KMS-11 (cell line): ENCODE measurements around the gene ARHGEF10L.

Experiments used
- H2AFZ ChIP-seq: fragments of 200-600 bp; sonication (generic); 2 replicates; pipeline ENCODE4 v1.6.1; 2016; ENCODE audit warnings: antibody characterized with exemption, mixed run types, low read depth
- H3K27ac ChIP-seq: fragments of 200-600 bp; sonication (generic); 2 replicates; pipeline ENCODE4 v1.6.1; 2016; ENCODE audit warnings: mild to moderate bottlenecking, mixed run types
- H3K27me3 ChIP-seq: fragments of 200-600 bp; sonication (generic); 2 replicates; pipeline ENCODE4 v1.6.1; 2017; ENCODE audit warnings: mild to moderate bottlenecking, low read depth, mixed run types, moderate library complexity; ENCODE audit not compliant: insufficient read depth
- H3K36me3 ChIP-seq: fragments of 200-600 bp; sonication (generic); 2 replicates; pipeline ENCODE4 v1.6.1; 2017; ENCODE audit warnings: mild to moderate bottlenecking, mixed run types; ENCODE audit not compliant: insufficient read depth
- H3K4me1 ChIP-seq: fragments of 200-600 bp; sonication (generic); 2 replicates; pipeline ENCODE4 v1.6.1; 2016; ENCODE audit warnings: mild to moderate bottlenecking, low read depth, mixed run types; ENCODE audit not compliant: poor library complexity, severe bottlenecking
- H3K4me2 ChIP-seq: fragments of 200-600 bp; sonication (generic); 2 replicates; pipeline ENCODE4 v1.7.0; 2016; ENCODE audit warnings: mild to moderate bottlenecking, mixed run types
- H3K4me3 ChIP-seq: fragments of 200-600 bp; sonication (generic); IDR thresholded peaks from 2 replicates; pipeline ENCODE4 v1.6.1; 2017; ENCODE audit warnings: low read depth, low read length, mixed read lengths; ENCODE audit not compliant: insufficient read depth
- H3K79me2 ChIP-seq: fragments of 200-600 bp; sonication (generic); 2 replicates; pipeline ENCODE4 v1.6.1; 2016; ENCODE audit warnings: low read depth, mixed run types; ENCODE audit not compliant: insufficient read depth
- H3K9ac ChIP-seq: fragments of 200-600 bp; sonication (generic); 2 replicates; pipeline ENCODE4 v1.6.1; 2016; ENCODE audit warnings: mild to moderate bottlenecking, mixed run types
- H4K20me1 ChIP-seq: fragments of 200-600 bp; sonication (generic); 2 replicates; pipeline ENCODE4 v1.6.1; 2016; ENCODE audit warnings: mild to moderate bottlenecking, mixed run types; ENCODE audit not compliant: insufficient read depth
- CTCF ChIP-seq: fragments of 200-600 bp; sonication (generic); conservative IDR thresholded peaks from 2 replicates; pipeline ENCODE4 v1.6.1; 2017; ENCODE audit warnings: low read depth, mild to moderate bottlenecking, antibody characterized with exemption, low read length, moderate library complexity, mixed read lengths

ARHGEF10L gene

GRCh38 chr1:17563494-17564281, 24.2 kb downstream of the ARHGEF10L start:
- H2AFZ ChIP-seq = no peak overlapping the region
- no peak overlapping the region for H3K27ac ChIP-seq
- no peak overlapping the region for H3K4me2 ChIP-seq
- no peak overlapping the region for H3K9ac ChIP-seq
- no peak overlapping the region for H3K4me3 ChIP-seq
- H3K4me1 ChIP-seq = no peaks in the 10 kb centered on the region
- no peaks in the 10 kb centered on the region for H3K36me3 ChIP-seq
- TF ChIP-seq CTCF = no peak
- H3K27me3 ChIP-seq = peaks cover 8% of the 10 kb centered on the region; the same call in 1 of the 2 replicates
- no peaks in the 10 kb centered on the region for H3K79me2 ChIP-seq
- no peaks in the 10 kb centered on the region for H4K20me1 ChIP-seq

DNA sequence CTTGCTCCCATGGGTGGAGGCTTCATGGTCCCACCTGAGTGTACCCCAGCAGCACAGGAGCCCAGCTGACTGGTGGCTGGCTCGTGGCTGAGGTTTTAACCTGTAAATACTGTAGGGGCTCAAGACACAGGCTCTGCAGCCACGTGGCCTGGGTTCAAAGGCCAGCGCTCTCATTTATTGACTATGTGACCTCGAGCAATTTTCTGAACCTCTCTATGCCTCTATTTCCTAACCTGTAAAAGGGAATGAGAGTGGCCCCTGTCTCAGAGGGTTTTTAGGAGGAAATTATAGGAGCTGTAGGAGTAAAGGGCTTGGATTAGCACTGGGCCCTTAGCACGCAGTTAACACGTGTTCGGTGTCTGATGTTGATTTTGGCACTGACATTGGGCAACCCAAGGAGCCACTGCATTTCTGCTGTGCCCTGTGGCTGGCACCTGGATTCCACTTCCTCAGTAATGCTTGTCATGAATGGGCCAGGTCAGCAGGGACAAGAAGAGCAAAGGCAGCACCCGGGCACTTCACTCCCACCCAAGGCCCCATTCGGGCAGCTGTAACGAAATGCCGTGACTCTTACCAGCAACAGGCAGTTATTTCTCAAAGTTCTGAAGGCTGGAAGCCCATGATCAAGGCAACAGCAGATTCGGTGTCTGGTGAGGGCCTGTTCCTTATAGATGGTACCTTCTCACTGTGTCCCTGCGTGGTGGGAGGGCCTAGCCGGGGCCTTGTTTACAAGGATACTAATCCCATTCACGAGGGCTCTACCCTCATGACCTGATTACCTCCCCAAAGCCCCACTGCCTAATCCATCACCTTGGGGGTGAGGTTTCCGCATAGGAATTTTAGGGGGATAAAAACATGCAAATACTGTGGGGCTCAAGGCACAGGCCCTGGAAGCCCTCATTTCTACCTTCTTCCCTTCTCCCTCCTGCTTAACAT, 25.2 kb downstream of the ARHGEF10L start:
- H3K79me2 ChIP-seq = no peaks in the 10 kb centered on the region
- H2AFZ ChIP-seq = no peak overlapping the region

GRCh38 chr1:17565461-17566252, 26.2 kb downstream of the ARHGEF10L start:
- H2AFZ ChIP-seq = no peak overlapping the region
- no peak overlapping the region for H3K4me3 ChIP-seq
- no peaks in the 10 kb centered on the region for H4K20me1 ChIP-seq
- H3K27ac ChIP-seq = no peak overlapping the region
- TF ChIP-seq CTCF = no peak
- H3K27me3 ChIP-seq = peaks cover 10% of the 10 kb centered on the region; the same call in 1 of the 2 replicates
- H3K4me2 ChIP-seq = no peak overlapping the region
- no peak overlapping the region for H3K9ac ChIP-seq
- H3K79me2 ChIP-seq = no peaks in the 10 kb centered on the region
- H3K4me1 ChIP-seq = no peaks in the 10 kb centered on the region
- no peaks in the 10 kb centered on the region for H3K36me3 ChIP-seq

More for the DNA sequence above, 25.2 kb downstream of the ARHGEF10L start:
- no peaks in the 10 kb centered on the region for H3K36me3 ChIP-seq
- no peaks in the 10 kb centered on the region for H4K20me1 ChIP-seq
- no peaks in the 10 kb centered on the region for H3K4me1 ChIP-seq
- H3K4me3 ChIP-seq = no peak overlapping the region
- no peak for TF ChIP-seq CTCF
- H3K27me3 ChIP-seq = peaks cover 10% of the 10 kb centered on the region; the same call in 1 of the 2 replicates
- no peak overlapping the region for H3K27ac ChIP-seq
- H3K4me2 ChIP-seq = no peak overlapping the region
- no peak overlapping the region for H3K9ac ChIP-seq

DNA sequence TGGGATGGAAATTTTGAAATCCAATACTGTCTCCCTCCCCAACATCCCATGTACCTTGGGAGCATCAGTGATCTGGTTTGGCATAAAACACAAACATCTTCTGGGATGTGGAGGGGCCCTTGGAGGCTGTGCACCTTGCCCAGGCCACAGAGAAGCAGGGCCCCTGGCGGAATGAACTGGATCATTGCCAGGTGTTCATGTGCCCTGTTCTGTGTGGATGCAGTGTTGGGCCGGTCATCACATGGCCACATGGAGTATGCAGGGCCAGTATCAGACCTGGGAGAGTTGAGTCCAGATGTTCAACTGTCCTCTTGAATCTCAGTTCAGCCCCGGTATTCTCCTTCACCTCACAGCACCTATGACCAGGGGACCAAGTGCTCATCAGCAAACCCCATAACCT, 26.9 kb downstream of the ARHGEF10L start:
- Histone ChIP-seq H3K36me3 (no peaks in the 10 kb centered on the region), H3K9ac (no peak overlapping the region), H3K79me2 (no peaks in the 10 kb centered on the region), H2AFZ (no peak overlapping the region), H3K27ac (no peak overlapping the region), H3K4me3 (no peak overlapping the region), H4K20me1 (no peaks in the 10 kb centered on the region), H3K4me2 (no peak overlapping the region), H3K4me1 (no peaks in the 10 kb centered on the region), H3K27me3 (peaks cover 12% of the 10 kb centered on the region; the same call in 1 of the 2 replicates)
- TF ChIP-seq CTCF = no peak
